ENCODE results near the gene SPATA24. TPM values are rescaled to one million over a fixed set of nuclear protein-coding genes. Genes with fewer than 3 reads are reported as not detected.
"Not testable (repeated sequence)": the region's sequence is repeated elsewhere in the genome, so short reads cannot be mapped to it uniquely, and the experiment has no call there.

The SPATA24 gene
- total RNA-seq, 4 donors from 2014 or later, result 1.5 to 13.5 (median 6.3) TPM

GRCh38 chr5:139413963-139414362 is 10.1 kb upstream of the SPATA24 start:
- no peak for TF ChIP-seq POLR2AphosphoS5 (IDR thresholded peaks at IDR 0.05)
- TF ChIP-seq EP300 (IDR thresholded peaks at IDR 0.05), result no peak
- no peak for TF ChIP-seq POLR2A (IDR thresholded peaks at IDR 0.05)
- no peak for ATAC-seq
- Histone ChIP-seq H3K27ac (peak overlapping the region; percentile 69 to 82 (median 78)), H3K4me3 (no peak overlapping the region), H3K9me3 (no peaks in the 10 kb centered on the region), H3K27me3 (no peaks in the 10 kb centered on the region), H3K36me3 (peaks cover 0 to 29% of the 10 kb centered on the region in 2 donors), H3K4me1 (peaks cover 5 to 57% (median 30%) of the 10 kb centered on the region in 3 donors)
- WGBS, 2 donors (ENCODE audit: low coverage in 1 of 2), result 64 to 70% methylated on average over 6 of the region's 6 CpGs

DNA sequence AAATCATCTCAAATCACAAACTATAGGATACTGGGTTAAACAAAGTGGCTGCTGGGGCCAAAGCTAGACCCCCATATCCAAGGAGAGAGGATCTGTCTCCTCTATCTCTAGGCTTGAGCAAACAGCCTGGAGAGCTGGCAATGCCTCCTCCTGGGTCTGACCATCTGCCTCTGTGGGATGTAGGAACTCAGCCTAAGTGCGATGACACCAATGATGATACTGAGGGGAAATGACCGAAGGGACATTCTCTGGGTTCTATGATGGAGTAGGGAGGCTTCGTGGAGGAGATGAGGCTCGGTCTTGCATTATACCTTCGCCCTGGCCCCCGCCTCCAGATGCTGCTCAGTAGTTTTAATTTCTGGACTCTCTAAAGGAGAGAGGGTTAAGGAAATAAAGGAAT is 9.3 kb upstream of the SPATA24 start:
- H3K36me3 ChIP-seq, result peaks cover 0 to 28% of the 10 kb centered on the region in 2 donors
- 90 to 95% methylated on average over 5 to 6 of the region's 6 CpGs for WGBS, 2 donors (ENCODE audit: low coverage in 1 of 2)
- peak overlapping the region in 2 of 4 donors; percentile 76 to 82 for H3K27ac ChIP-seq
- TF ChIP-seq POLR2AphosphoS5 (IDR thresholded peaks at IDR 0.05), result no peak
- TF ChIP-seq EP300 (IDR thresholded peaks at IDR 0.05), result no peak
- no peak for TF ChIP-seq POLR2A (IDR thresholded peaks at IDR 0.05)
- TF ChIP-seq, protein P1, sequence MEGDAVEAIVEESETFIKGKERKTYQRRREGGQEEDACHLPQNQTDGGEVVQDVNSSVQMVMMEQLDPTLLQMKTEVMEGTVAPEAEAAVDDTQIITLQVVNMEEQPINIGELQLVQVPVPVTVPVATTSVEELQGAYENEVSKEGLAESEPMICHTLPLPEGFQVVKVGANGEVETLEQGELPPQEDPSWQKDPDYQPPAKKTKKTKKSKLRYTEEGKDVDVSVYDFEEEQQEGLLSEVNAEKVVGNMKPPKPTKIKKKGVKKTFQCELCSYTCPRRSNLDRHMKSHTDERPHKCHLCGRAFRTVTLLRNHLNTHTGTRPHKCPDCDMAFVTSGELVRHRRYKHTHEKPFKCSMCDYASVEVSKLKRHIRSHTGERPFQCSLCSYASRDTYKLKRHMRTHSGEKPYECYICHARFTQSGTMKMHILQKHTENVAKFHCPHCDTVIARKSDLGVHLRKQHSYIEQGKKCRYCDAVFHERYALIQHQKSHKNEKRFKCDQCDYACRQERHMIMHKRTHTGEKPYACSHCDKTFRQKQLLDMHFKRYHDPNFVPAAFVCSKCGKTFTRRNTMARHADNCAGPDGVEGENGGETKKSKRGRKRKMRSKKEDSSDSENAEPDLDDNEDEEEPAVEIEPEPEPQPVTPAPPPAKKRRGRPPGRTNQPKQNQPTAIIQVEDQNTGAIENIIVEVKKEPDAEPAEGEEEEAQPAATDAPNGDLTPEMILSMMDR (IDR thresholded peaks at IDR 0.05), result no peak
- no peak overlapping the region for H3K4me3 ChIP-seq
- H3K4me1 ChIP-seq, result peaks cover 5 to 49% (median 30%) of the 10 kb centered on the region in 3 donors
- no peaks in the 10 kb centered on the region for H3K27me3 ChIP-seq
- no peaks in the 10 kb centered on the region for H3K9me3 ChIP-seq
- no peak for ATAC-seq

DNA sequence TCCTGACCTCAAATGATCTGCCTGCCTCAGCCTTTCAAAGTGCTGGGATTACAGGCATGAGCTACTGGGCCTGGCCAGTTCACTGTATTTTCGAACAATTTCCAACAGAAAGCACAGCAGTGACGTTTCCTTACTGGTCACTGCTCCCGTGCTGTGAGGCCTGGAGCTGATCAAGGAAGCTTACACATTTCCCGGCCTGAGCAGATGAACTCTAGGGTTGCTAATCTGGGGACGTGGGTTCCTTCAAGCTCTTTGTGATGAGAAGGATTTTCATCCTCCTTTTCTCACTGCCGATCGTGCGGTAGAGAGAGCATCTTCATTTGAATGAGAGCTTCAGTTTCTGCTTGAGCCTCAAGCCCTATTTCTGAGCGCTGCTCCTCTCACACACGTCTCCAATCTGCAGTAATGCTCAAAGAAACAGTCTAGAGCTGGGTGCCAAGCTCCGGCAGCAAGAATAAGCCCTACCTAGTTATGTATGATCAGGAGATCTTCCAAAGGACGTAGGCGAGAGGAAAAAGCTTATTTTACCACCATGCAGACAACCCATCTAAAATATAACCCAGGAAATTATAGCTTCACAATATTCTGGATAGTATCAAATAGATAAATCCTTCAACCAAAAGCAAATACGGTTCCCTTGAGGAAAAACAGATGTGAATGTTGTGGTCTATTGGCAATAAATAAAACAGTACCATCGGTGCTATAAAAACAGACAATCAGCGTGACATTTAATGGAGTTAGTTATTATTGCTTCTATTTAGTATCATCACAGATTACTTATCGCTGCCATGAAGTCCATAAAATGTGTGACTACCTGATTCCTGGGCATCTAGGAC is 7.3 kb upstream of the SPATA24 start:
- H3K36me3 ChIP-seq, result peaks cover 0 to 28% of the 10 kb centered on the region in 2 donors
- no peak for ATAC-seq
- H3K27me3 ChIP-seq, result no peaks in the 10 kb centered on the region
- TF ChIP-seq POLR2A (IDR thresholded peaks at IDR 0.05), result no peak
- TF ChIP-seq POLR2AphosphoS5 (IDR thresholded peaks at IDR 0.05), result no peak
- TF ChIP-seq, protein P1 (IDR thresholded peaks at IDR 0.05), result no peak
- TF ChIP-seq EP300 (IDR thresholded peaks at IDR 0.05), result no peak
- peak overlapping the region in 3 of 4 donors; percentile 15 to 68 (median 36) for H3K27ac ChIP-seq
- no peak overlapping the region for H3K4me3 ChIP-seq
- WGBS, 2 donors (ENCODE audit: low coverage in 1 of 2), result 42 to 64% methylated on average over 6 to 15 of the region's 17 CpGs
- H3K9me3 ChIP-seq, result no peaks in the 10 kb centered on the region
- peaks cover under 1 to 30% (median 17%) of the 10 kb centered on the region in 3 donors for H3K4me1 ChIP-seq

- Histone ChIP-seq H3K27ac (peak overlapping the region in 3 of 4 donors; percentile 15 to 68 (median 36)), H3K4me1 (peaks cover 0 to 21% (median 12%) of the 10 kb centered on the region in 3 donors), H3K9me3 (no peaks in the 10 kb centered on the region), H3K36me3 (peaks cover 0 to 28% of the 10 kb centered on the region in 2 donors), H3K4me3 (no peak overlapping the region), H3K27me3 (no peaks in the 10 kb centered on the region)
- 49 to 53% methylated on average over 5 to 6 of the region's 6 CpGs for WGBS, 2 donors (ENCODE audit: low coverage in 1 of 2)
- TF ChIP-seq, protein P1 (IDR thresholded peaks at IDR 0.05), result no peak
- TF ChIP-seq POLR2A (IDR thresholded peaks at IDR 0.05) (no peak), EP300 (IDR thresholded peaks at IDR 0.05) (no peak), POLR2AphosphoS5 (IDR thresholded peaks at IDR 0.05) (no peak)
- ATAC-seq, result no peak
These were observed 6.5 kb upstream of the SPATA24 start for GRCh38 chr5:139410121-139410992.

GRCh38 chr5:139409116-139409515 is 5.2 kb upstream of the SPATA24 start:
- Histone ChIP-seq H3K36me3 (peaks cover 0 to 28% of the 10 kb centered on the region in 2 donors), H3K4me1 (peaks cover 0 to 15% (median 0%) of the 10 kb centered on the region in 3 donors)
- not testable (repeated sequence) for H3K27ac ChIP-seq, H3K9me3 ChIP-seq, H3K27me3 ChIP-seq, ATAC-seq, H3K4me3 ChIP-seq
- WGBS, 2 donors (ENCODE audit: low coverage in 1 of 2), result 90 to 100% methylated on average over 3 of the region's 5 CpGs
